ENCODE measurements around the gene PPP1R13B.

Gene PPP1R13B

GRCh38 chr14:103707329-103708263, 139.8 kb downstream of the PPP1R13B start:
- no peak for TF ChIP-seq CTCF (IDR thresholded peaks at IDR 0.05; ENCODE audit: low read depth, low read length, missing control alignments)
- H3K4me3 ChIP-seq (ENCODE audit: low read depth, low read length) = no peak overlapping the region
- in situ Hi-C loops (cut with HindIII; ENCODE audit: low sequenced_read_pairs) = no loop called here
- no peak for DNase-seq (ENCODE audit: low read depth)

GRCh38 chr14:103706551-103707328, 140.6 kb downstream of the PPP1R13B start:
- no peak overlapping the region for H3K4me3 ChIP-seq (ENCODE audit: low read depth, low read length)
- no peak for TF ChIP-seq CTCF (IDR thresholded peaks at IDR 0.05; ENCODE audit: low read depth, low read length, missing control alignments)
- in situ Hi-C loops (cut with HindIII; ENCODE audit: low sequenced_read_pairs) = no loop called here
- no peak for DNase-seq (ENCODE audit: low read depth)

- no peak overlapping the region for H3K4me3 ChIP-seq (ENCODE audit: low read depth, low read length)
- in situ Hi-C loops (cut with HindIII; ENCODE audit: low sequenced_read_pairs) = no loop called here
- DNase-seq (ENCODE audit: low read depth) = no peak
- TF ChIP-seq CTCF (IDR thresholded peaks at IDR 0.05; ENCODE audit: low read depth, low read length, missing control alignments) = no peak
These were observed 141.7 kb downstream of the PPP1R13B start for GRCh38 chr14:103705504-103706284.

- no peak for DNase-seq (ENCODE audit: low read depth)
- H3K4me3 ChIP-seq (ENCODE audit: low read depth, low read length) = no peak overlapping the region
- in situ Hi-C loops (cut with HindIII; ENCODE audit: low sequenced_read_pairs) = no loop called here
- TF ChIP-seq CTCF (IDR thresholded peaks at IDR 0.05; ENCODE audit: low read depth, low read length, missing control alignments) = no peak
These were observed 142.3 kb downstream of the PPP1R13B start for GRCh38 chr14:103705118-103705503.

- no peak for TF ChIP-seq CTCF (IDR thresholded peaks at IDR 0.05; ENCODE audit: low read depth, low read length, missing control alignments)
- in situ Hi-C loops (cut with HindIII; ENCODE audit: low sequenced_read_pairs) = no loop called here
- DNase-seq (ENCODE audit: low read depth) = no peak
- H3K4me3 ChIP-seq (ENCODE audit: low read depth, low read length) = no peak overlapping the region
These were observed 142.7 kb downstream of the PPP1R13B start for GRCh38 chr14:103704708-103705107.
